ENCODE data around the gene POLD1.

Gene POLD1

GRCh38 chr19:50406156-50406820, 22.1 kb downstream of the POLD1 start:
- TF ChIP-seq, protein P1, sequence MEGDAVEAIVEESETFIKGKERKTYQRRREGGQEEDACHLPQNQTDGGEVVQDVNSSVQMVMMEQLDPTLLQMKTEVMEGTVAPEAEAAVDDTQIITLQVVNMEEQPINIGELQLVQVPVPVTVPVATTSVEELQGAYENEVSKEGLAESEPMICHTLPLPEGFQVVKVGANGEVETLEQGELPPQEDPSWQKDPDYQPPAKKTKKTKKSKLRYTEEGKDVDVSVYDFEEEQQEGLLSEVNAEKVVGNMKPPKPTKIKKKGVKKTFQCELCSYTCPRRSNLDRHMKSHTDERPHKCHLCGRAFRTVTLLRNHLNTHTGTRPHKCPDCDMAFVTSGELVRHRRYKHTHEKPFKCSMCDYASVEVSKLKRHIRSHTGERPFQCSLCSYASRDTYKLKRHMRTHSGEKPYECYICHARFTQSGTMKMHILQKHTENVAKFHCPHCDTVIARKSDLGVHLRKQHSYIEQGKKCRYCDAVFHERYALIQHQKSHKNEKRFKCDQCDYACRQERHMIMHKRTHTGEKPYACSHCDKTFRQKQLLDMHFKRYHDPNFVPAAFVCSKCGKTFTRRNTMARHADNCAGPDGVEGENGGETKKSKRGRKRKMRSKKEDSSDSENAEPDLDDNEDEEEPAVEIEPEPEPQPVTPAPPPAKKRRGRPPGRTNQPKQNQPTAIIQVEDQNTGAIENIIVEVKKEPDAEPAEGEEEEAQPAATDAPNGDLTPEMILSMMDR (IDR thresholded peaks at IDR 0.05; ENCODE audit: control extremely low read depth, extremely low read depth, low read depth, missing control alignments): no peak
- ChIA-PET CTCF (interaction anchor here (1.8 kb wide), 1 partner anchor 9 kb away, joined by 5 read pairs; no protein-coding TSS in a partner anchor), POLR2A (no interaction called here)
- no peak for DNase-seq (ENCODE audit: extremely low spot score)

- POLR2A ChIA-PET: no interaction called here
- TF ChIP-seq, protein P1 (IDR thresholded peaks at IDR 0.05; ENCODE audit: control extremely low read depth, extremely low read depth, low read depth, missing control alignments): no peak
- no peak for DNase-seq (ENCODE audit: extremely low spot score)
- CTCF ChIA-PET: no interaction called here
Observed at GRCh38 chr19:50406829-50407228, 22.7 kb downstream of the POLD1 start.

GRCh38 chr19:50409347-50409746, 25.2 kb downstream of the POLD1 start:
- POLR2A ChIA-PET: no interaction called here
- CTCF ChIA-PET: interaction anchor here (1.0 kb wide), 2 partner anchors 51 to 52 kb away, joined by 3 read pairs; no protein-coding TSS in a partner anchor
- TF ChIP-seq, protein P1 (IDR thresholded peaks at IDR 0.05; ENCODE audit: control extremely low read depth, extremely low read depth, low read depth, missing control alignments): no peak
- no peak for DNase-seq (ENCODE audit: extremely low spot score)

GRCh38 chr19:50410109-50410508, 26.0 kb downstream of the POLD1 start:
- TF ChIP-seq, protein P1 (IDR thresholded peaks at IDR 0.05; ENCODE audit: control extremely low read depth, extremely low read depth, low read depth, missing control alignments): no peak
- CTCF ChIA-PET: interaction anchor here (0.7 to 1.0 kb wide), 4 partner anchors 41 to 146 kb away, joined by 3 read pairs; no protein-coding TSS in a partner anchor
- no peak for DNase-seq (ENCODE audit: extremely low spot score)
- POLR2A ChIA-PET: no interaction called here

- ChIA-PET POLR2A (interaction anchor here (0.6 kb wide), 1 partner anchor 484 kb away, joined by 3 read pairs; no protein-coding TSS in a partner anchor), CTCF (interaction anchor here (0.6 to 1.1 kb wide), 3 partner anchors 28 to 55 kb away, joined by 3 to 4 read pairs (median 4); partner anchors contain the start of gene POLD1)
- no peak for DNase-seq (ENCODE audit: extremely low spot score)
- TF ChIP-seq, protein P1 (IDR thresholded peaks at IDR 0.05; ENCODE audit: control extremely low read depth, extremely low read depth, low read depth, missing control alignments): no peak
Observed at GRCh38 chr19:50412419-50412818, 28.3 kb downstream of the POLD1 start.

DNA sequence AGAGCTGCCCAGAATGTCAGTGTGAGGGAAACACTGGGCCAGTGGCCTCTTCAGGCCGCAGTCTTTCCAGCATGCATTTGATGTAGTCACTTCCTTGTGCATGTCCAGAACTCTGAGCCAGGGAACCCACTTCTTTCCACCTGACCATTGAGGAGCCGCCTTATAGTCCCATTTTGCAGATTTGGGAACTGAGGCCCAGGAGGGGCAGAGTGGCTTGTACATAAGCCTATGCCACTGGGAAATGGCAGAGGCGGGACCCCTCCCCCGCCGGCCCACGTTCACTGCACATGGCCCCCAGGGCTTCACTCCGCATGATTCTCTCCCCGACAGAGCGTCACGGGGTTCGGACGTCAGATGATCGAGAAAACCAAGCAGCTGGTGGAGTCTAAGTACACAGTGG, 28.9 kb downstream of the POLD1 start:
- CTCF ChIA-PET: no interaction called here
- no peak for DNase-seq (ENCODE audit: extremely low spot score)
- TF ChIP-seq, protein P1 (IDR thresholded peaks at IDR 0.05; ENCODE audit: control extremely low read depth, extremely low read depth, low read depth, missing control alignments): no peak
- POLR2A ChIA-PET: no interaction called here

All from GM10248 (cell line).